ENCODE measurements around the gene PCNT.
A peak's percentile ranks its signal among the peaks of the same experiment; 100 is the strongest.

PCNT gene

DNA sequence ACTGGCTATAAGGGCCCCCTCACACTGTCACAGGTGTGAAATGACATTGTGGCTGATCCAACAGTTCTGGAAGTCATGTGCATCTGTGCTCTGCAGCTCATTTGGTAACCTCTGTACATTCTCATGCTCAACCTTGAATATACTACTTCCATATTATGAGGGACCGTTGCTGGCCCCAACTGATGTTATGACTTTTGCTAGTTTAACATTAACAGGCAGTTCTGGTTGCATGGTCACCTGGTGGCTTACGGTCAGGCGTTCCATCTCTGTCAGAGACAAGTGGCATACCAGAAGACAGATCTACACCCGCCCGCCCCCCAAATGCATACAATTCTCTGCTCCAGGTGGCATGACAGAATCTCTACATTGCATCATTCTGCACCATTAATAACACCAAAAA, 128.8 kb downstream of the PCNT start:
- peak overlapping the region; percentile 68 to 87 (median 71) for H3K27ac Mint-ChIP-seq
- no peak overlapping the region for H3K4me3 Mint-ChIP-seq
- H3K9me3 Mint-ChIP-seq: peaks cover 21% of the 10 kb centered on the region
- H3K27me3 Mint-ChIP-seq (ENCODE audit: low read depth): no peaks in the 10 kb centered on the region
- H3K4me1 Mint-ChIP-seq: peaks cover 23% of the 10 kb centered on the region
- H3K36me3 Mint-ChIP-seq (ENCODE audit: low read depth): peaks cover 67% of the 10 kb centered on the region
- TF ChIP-seq CTCF (IDR thresholded peaks at IDR 0.05; ENCODE audit: unreplicated experiment in 3 of 3): no peak

DNA sequence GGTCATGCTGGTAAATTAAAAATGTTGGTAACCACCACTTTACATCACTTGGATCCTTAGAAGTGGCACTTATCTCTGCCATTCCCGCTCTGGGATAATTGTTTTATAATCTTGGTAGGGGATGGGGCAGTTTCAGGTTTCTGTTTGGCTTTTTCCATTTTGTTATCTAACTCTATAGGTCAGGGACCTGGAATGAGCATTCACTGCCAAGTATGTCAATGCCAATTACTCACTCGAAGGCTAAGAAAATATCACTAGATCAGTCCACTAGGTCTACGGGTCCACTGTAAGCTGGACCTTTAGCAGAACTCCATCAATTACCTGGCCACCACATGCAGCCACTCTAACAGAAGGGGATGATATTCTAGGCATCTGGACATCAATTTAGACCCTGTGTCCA, 130.2 kb downstream of the PCNT start:
- Mint-ChIP-seq H3K9me3 (peaks cover 12% of the 10 kb centered on the region), H3K4me1 (peaks cover 25% of the 10 kb centered on the region), H3K27me3 (ENCODE audit: low read depth) (no peaks in the 10 kb centered on the region), H3K36me3 (ENCODE audit: low read depth) (peaks cover 54% of the 10 kb centered on the region), H3K27ac (no peak overlapping the region), H3K4me3 (no peak overlapping the region)
- no peak for TF ChIP-seq CTCF (IDR thresholded peaks at IDR 0.05; ENCODE audit: unreplicated experiment in 3 of 3)

GRCh38 chr21:46454634-46455390, 130.9 kb downstream of the PCNT start:
- Mint-ChIP-seq H3K27ac (peak overlapping the region in 2 of 3 experiments; percentile 67 to 74), H3K4me1 (peaks cover 25% of the 10 kb centered on the region)

GRCh38 chr21:46455575-46456385, 131.8 kb downstream of the PCNT start:
- H3K27ac Mint-ChIP-seq: peak overlapping the region; percentile 24 to 74 (median 67)
- no peak for TF ChIP-seq CTCF (IDR thresholded peaks at IDR 0.05; ENCODE audit: unreplicated experiment in 3 of 3)
- no peaks in the 10 kb centered on the region for H3K27me3 Mint-ChIP-seq (ENCODE audit: low read depth)
- peak overlapping the region; percentile 80 to 83 (median 80) for H3K4me3 Mint-ChIP-seq
- H3K4me1 Mint-ChIP-seq: peaks cover 25% of the 10 kb centered on the region
- H3K9me3 Mint-ChIP-seq: peaks cover 1% of the 10 kb centered on the region
- peaks cover 38% of the 10 kb centered on the region for H3K36me3 Mint-ChIP-seq (ENCODE audit: low read depth)

More at GRCh38 chr21:46454634-46455390, 130.9 kb downstream of the PCNT start:
- H3K27me3 Mint-ChIP-seq (ENCODE audit: low read depth): no peaks in the 10 kb centered on the region
- peaks cover 48% of the 10 kb centered on the region for H3K36me3 Mint-ChIP-seq (ENCODE audit: low read depth)
- H3K4me3 Mint-ChIP-seq: peak overlapping the region in 2 of 3 experiments; percentile 10 to 55
- no peak for TF ChIP-seq CTCF (IDR thresholded peaks at IDR 0.05; ENCODE audit: unreplicated experiment in 3 of 3)
- H3K9me3 Mint-ChIP-seq: peaks cover 11% of the 10 kb centered on the region

DNA sequence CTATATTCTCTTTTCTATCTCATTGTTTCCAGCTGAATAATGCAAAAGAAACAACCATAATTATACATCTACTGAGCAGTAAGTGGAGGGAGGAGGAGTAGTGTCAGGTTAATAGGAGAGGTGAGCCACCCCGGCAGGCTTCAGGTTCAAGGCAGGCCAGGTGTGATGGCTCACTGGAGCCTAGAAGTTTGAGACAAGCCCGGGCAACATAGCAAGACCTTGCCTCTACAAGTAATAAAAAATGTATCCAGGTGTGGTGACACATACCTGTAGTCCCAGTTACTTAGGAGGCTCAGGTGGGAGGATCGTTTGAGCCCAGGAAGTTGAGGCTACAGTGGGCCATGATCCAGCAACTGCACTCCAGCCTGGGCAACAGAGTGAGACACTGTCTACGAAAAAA, 132.8 kb downstream of the PCNT start:
- no peaks in the 10 kb centered on the region for H3K27me3 Mint-ChIP-seq (ENCODE audit: low read depth)
- peaks cover 30% of the 10 kb centered on the region for H3K36me3 Mint-ChIP-seq (ENCODE audit: low read depth)
- H3K27ac Mint-ChIP-seq: peak overlapping the region in 2 of 3 experiments; percentile 67 to 74
- no peak for TF ChIP-seq CTCF (IDR thresholded peaks at IDR 0.05; ENCODE audit: unreplicated experiment in 3 of 3)
- peak overlapping the region; percentile 80 to 83 (median 80) for H3K4me3 Mint-ChIP-seq
- H3K9me3 Mint-ChIP-seq: no peaks in the 10 kb centered on the region
- H3K4me1 Mint-ChIP-seq: peaks cover 25% of the 10 kb centered on the region
